ENCODE data around the gene FAM241A. TPM values are rescaled to one million over a fixed set of nuclear protein-coding genes. Genes with fewer than 3 reads are reported as not detected.
A peak's percentile ranks its signal among the peaks of the same experiment; 100 is the strongest.

FAM241A gene
- total RNA-seq, 1 donor from 2014 or later = 1.2 TPM

- Mint-ChIP-seq H3K9me3 (ENCODE audit: unreplicated experiment) (peaks cover 2% of the 10 kb centered on the region), H3K27me3 (ENCODE audit: unreplicated experiment) (no peaks in the 10 kb centered on the region), H3K27ac (ENCODE audit: unreplicated experiment) (no peak overlapping the region), H3K4me1 (ENCODE audit: low read depth, unreplicated experiment) (no peaks in the 10 kb centered on the region), H3K4me3 (ENCODE audit: unreplicated experiment) (no peak overlapping the region), H3K36me3 (ENCODE audit: unreplicated experiment) (no peaks in the 10 kb centered on the region)
- TF ChIP-seq CTCF (IDR thresholded peaks at IDR 0.05; ENCODE audit: partially characterized antibody, unreplicated experiment) = no peak
- no peak for DNase-seq
Measured at GRCh38 chr4:112213091-112213490, 67.8 kb downstream of the FAM241A start.

- no peaks in the 10 kb centered on the region for H3K27me3 Mint-ChIP-seq (ENCODE audit: unreplicated experiment)
- H3K4me3 Mint-ChIP-seq (ENCODE audit: unreplicated experiment) = no peak overlapping the region
- no peak for DNase-seq
- H3K27ac Mint-ChIP-seq (ENCODE audit: unreplicated experiment) = no peak overlapping the region
- no peaks in the 10 kb centered on the region for H3K4me1 Mint-ChIP-seq (ENCODE audit: low read depth, unreplicated experiment)
- H3K9me3 Mint-ChIP-seq (ENCODE audit: unreplicated experiment) = peaks cover 2% of the 10 kb centered on the region
- TF ChIP-seq CTCF (IDR thresholded peaks at IDR 0.05; ENCODE audit: partially characterized antibody, unreplicated experiment) = no peak
- no peaks in the 10 kb centered on the region for H3K36me3 Mint-ChIP-seq (ENCODE audit: unreplicated experiment)
Measured at GRCh38 chr4:112213856-112214255, 68.6 kb downstream of the FAM241A start.

DNA sequence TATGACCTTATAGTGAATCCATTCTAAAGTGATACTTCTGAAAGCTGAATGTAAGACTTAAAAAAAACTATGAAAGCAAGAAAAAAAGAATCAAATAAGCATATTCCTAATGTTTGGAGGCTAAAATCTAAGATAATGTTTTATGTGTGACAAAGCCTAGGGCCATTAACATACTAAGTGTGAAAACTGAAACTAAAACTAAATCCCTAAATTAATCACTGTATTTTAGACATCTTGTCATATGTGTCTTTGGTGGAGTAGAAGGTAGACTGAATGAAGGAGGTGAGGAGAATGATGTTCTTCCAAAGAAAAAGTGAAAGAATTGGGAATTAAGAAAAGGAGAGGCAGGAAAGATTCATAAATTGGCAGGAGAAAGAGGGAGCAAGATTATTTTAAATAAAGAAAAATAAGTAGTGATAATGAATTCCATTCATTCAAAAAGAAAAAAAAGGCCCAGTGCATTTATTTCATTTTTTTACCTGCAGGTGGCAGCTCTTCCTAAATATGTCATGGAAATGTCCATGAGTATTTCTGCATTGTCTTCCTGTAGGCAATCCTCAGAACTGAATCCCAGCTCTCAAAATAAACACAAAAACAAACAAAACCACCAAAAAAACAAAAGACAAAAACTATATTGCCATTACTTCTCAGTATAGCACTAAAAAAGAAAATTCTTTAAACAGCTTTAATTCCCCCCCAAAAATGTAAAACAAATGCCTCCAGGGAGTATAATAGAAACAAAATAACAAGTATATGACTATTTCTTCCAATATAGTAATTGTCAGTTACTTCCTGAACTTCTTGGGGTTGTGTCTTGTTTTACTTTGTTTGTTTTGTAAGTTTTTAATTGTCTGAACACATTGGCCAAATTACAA, 69.4 kb downstream of the FAM241A start:
- Mint-ChIP-seq H3K27ac (ENCODE audit: unreplicated experiment) (no peak overlapping the region), H3K9me3 (ENCODE audit: unreplicated experiment) (peaks cover 2% of the 10 kb centered on the region), H3K36me3 (ENCODE audit: unreplicated experiment) (no peaks in the 10 kb centered on the region), H3K27me3 (ENCODE audit: unreplicated experiment) (no peaks in the 10 kb centered on the region), H3K4me1 (ENCODE audit: low read depth, unreplicated experiment) (no peaks in the 10 kb centered on the region), H3K4me3 (ENCODE audit: unreplicated experiment) (no peak overlapping the region)
- peak; percentile 29 for TF ChIP-seq CTCF (IDR thresholded peaks at IDR 0.05; ENCODE audit: partially characterized antibody, unreplicated experiment)
- DNase-seq = no peak

- H3K36me3 Mint-ChIP-seq (ENCODE audit: unreplicated experiment) = no peaks in the 10 kb centered on the region
- H3K4me3 Mint-ChIP-seq (ENCODE audit: unreplicated experiment) = no peak overlapping the region
- no peak for TF ChIP-seq CTCF (IDR thresholded peaks at IDR 0.05; ENCODE audit: partially characterized antibody, unreplicated experiment)
- no peaks in the 10 kb centered on the region for H3K4me1 Mint-ChIP-seq (ENCODE audit: low read depth, unreplicated experiment)
- no peak overlapping the region for H3K27ac Mint-ChIP-seq (ENCODE audit: unreplicated experiment)
- no peak for DNase-seq
- H3K9me3 Mint-ChIP-seq (ENCODE audit: unreplicated experiment) = peaks cover 1% of the 10 kb centered on the region
- H3K27me3 Mint-ChIP-seq (ENCODE audit: unreplicated experiment) = peaks cover 2% of the 10 kb centered on the region
Measured at GRCh38 chr4:112219826-112220366, 74.6 kb downstream of the FAM241A start.

All from glutamatergic neuron (in vitro differentiated cells).